Endodermal cell (in vitro differentiated cells): Measurements from ENCODE around the gene KCTD7. TPM values are rescaled to one million over a fixed set of nuclear protein-coding genes. Genes with fewer than 3 reads are reported as not detected.

Experiments used
- DNase-seq: peaks from one replicate; pipeline ENCODE4 v3.0.0-alpha.2; 2017
- H3K27ac ChIP-seq: 2 replicates; pipeline ENCODE4 v1.5.1; 2013; ENCODE audit warnings: mild to moderate bottlenecking, low read depth, low read length, moderate library complexity
- H3K27me3 ChIP-seq: 2 replicates; pipeline ENCODE4 v1.6.1; 2013; ENCODE audit warnings: mild to moderate bottlenecking, low read length, moderate library complexity; ENCODE audit not compliant: insufficient read depth, control insufficient read depth, poor library complexity, severe bottlenecking
- H3K36me3 ChIP-seq: 2 replicates; pipeline ENCODE4 v1.7.0; 2013; ENCODE audit warnings: mild to moderate bottlenecking, low read length, moderate library complexity; ENCODE audit not compliant: control insufficient read depth, insufficient read depth
- H3K4me1 ChIP-seq: one replicate; pipeline ENCODE4 v1.7.0; 2013; ENCODE audit warnings: low read length; ENCODE audit not compliant: control insufficient read depth, insufficient read depth
- H3K4me3 ChIP-seq: 2 replicates; pipeline ENCODE4 v1.5.1; 2013; ENCODE audit warnings: mild to moderate bottlenecking, low read length, moderate library complexity
- H3K9ac ChIP-seq: 2 replicates; pipeline ENCODE4 v1.6.1; 2013; ENCODE audit warnings: mild to moderate bottlenecking, low read length, moderate library complexity; ENCODE audit not compliant: poor library complexity, severe bottlenecking; ENCODE audit errors: extremely low read depth
- H3K9me3 ChIP-seq: 2 replicates; pipeline ENCODE4 v1.6.1; 2013; ENCODE audit warnings: mild to moderate bottlenecking, low read length, moderate library complexity; ENCODE audit not compliant: control insufficient read depth
- H3K27ac Mint-ChIP-seq: 2 replicates; pipeline ENCODE4 v1.8.0; 2020; ENCODE audit warnings: mixed read lengths
- H3K27me3 Mint-ChIP-seq: 2 replicates; pipeline ENCODE4 v1.8.0; 2021; ENCODE audit warnings: mild to moderate bottlenecking, mixed read lengths; ENCODE audit not compliant: insufficient read depth
- H3K36me3 Mint-ChIP-seq: 2 replicates; pipeline ENCODE4 v1.8.0; 2020; ENCODE audit warnings: low read depth, mixed read lengths
- H3K4me1 Mint-ChIP-seq: 2 replicates; pipeline ENCODE4 v1.8.0; 2020; ENCODE audit warnings: mixed read lengths
- H3K4me3 Mint-ChIP-seq: 2 replicates; pipeline ENCODE4 v1.8.0; 2020; ENCODE audit warnings: mild to moderate bottlenecking, moderate library complexity, mixed read lengths
- H3K9me3 Mint-ChIP-seq: 2 replicates; pipeline ENCODE4 v1.8.0; 2020; ENCODE audit warnings: mild to moderate bottlenecking, mixed read lengths
- WGBS, 2 experiments: methylation state at CpG; one replicate each; pipeline versions ENCODE4 v1.1.5 to v1.1.7; 2013; ENCODE audit warnings: missing lambda C conversion rate in 2 of 2, mixed read lengths in 1 of 2; ENCODE audit not compliant: insufficient coverage in 1 of 2, insufficient read length in 1 of 2; 5-methylcytosine and 5-hydroxymethylcytosine counted together
- total RNA-seq, 2 donors: library from RNA; stranded (reverse); fragmentation: NEBNext Ultra II Directional in 1 of 2; extraction: Animal tissue kit (Norgen Biotek cat#: 25700) in 1 of 2; gene quantifications; 2 replicates in 1 of 2; 3 replicates in 1 of 2; pipeline ENCODE4 v1.2.1, GENCODE V29; 2021
- TF ChIP-seq, protein P1 (sequence below): fragments of 200-600 bp; sonication (generic); conservative IDR thresholded peaks from 2 replicates; pipeline ENCODE4 v1.5.0; 2021; ENCODE audit warnings: antibody characterized with exemption, mild to moderate bottlenecking

The KCTD7 gene
- total RNA-seq, 2 donors from 2014 or later, result 13.1 to 15.6 TPM

DNA sequence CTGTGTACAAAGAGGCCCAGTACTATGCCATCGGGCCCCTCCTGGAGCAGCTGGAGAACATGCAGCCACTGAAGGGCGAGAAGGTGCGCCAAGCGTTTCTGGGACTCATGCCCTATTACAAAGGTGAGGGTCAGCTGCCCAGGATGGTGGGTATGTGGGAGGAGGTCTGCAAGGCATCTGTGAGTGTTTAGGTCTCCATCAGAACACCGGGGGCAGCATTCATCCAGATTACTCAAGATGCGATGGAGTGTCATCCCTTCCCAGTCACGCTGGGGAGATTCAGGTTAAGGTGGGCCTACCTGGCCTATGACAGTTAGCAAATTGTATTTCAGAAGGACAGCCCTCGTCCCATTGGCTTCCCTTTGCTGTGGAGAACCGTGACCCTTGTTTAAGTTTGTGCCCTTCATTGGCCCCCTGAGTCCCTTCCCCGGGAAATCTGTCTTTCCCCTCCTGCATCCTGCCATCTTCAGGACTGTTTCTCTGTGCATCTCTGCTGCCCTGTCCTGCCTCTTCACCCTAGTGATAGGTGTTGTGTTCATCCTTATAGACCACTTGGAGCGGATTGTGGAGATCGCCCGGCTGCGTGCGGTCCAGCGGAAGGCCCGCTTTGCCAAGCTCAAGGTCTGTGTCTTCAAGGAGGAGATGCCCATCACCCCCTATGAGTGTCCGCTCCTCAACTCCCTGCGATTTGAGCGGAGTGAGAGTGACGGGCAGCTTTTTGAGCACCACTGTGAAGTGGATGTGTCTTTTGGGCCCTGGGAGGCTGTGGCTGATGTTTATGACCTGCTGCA is 9.8 kb downstream of the KCTD7 start:
- Histone ChIP-seq H3K27ac (no peak overlapping the region), H3K9ac (no peak overlapping the region), H3K4me3 (no peak overlapping the region), H3K9me3 (no peaks in the 10 kb centered on the region), H3K36me3 (peaks cover 69% of the 10 kb centered on the region), H3K4me1 (peaks cover 9% of the 10 kb centered on the region), H3K27me3 (no peaks in the 10 kb centered on the region)
- Mint-ChIP-seq H3K27ac (no peak overlapping the region), H3K36me3 (peaks cover 57% of the 10 kb centered on the region), H3K9me3 (no peaks in the 10 kb centered on the region), H3K27me3 (no peaks in the 10 kb centered on the region), H3K4me3 (no peak overlapping the region), H3K4me1 (peaks cover 3% of the 10 kb centered on the region)
- TF ChIP-seq, protein P1, sequence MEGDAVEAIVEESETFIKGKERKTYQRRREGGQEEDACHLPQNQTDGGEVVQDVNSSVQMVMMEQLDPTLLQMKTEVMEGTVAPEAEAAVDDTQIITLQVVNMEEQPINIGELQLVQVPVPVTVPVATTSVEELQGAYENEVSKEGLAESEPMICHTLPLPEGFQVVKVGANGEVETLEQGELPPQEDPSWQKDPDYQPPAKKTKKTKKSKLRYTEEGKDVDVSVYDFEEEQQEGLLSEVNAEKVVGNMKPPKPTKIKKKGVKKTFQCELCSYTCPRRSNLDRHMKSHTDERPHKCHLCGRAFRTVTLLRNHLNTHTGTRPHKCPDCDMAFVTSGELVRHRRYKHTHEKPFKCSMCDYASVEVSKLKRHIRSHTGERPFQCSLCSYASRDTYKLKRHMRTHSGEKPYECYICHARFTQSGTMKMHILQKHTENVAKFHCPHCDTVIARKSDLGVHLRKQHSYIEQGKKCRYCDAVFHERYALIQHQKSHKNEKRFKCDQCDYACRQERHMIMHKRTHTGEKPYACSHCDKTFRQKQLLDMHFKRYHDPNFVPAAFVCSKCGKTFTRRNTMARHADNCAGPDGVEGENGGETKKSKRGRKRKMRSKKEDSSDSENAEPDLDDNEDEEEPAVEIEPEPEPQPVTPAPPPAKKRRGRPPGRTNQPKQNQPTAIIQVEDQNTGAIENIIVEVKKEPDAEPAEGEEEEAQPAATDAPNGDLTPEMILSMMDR, result peak; percentile 49
- no peak for DNase-seq
- WGBS, 2 experiments, result 95% methylated on average over 17 to 21 of the region's 21 CpGs

GRCh38 chr7:66639773-66640172 is 11.1 kb downstream of the KCTD7 start:
- Histone ChIP-seq H3K9me3 (no peaks in the 10 kb centered on the region), H3K36me3 (peaks cover 71% of the 10 kb centered on the region), H3K27ac (no peak overlapping the region), H3K9ac (no peak overlapping the region), H3K4me1 (peaks cover 9% of the 10 kb centered on the region), H3K27me3 (no peaks in the 10 kb centered on the region), H3K4me3 (no peak overlapping the region)
- H3K9me3 Mint-ChIP-seq, result no peaks in the 10 kb centered on the region
- TF ChIP-seq, protein P1, result no peak
- no peak overlapping the region for H3K4me3 Mint-ChIP-seq
- H3K27me3 Mint-ChIP-seq, result no peaks in the 10 kb centered on the region
- H3K27ac Mint-ChIP-seq, result no peak overlapping the region
- H3K36me3 Mint-ChIP-seq, result peaks cover 60% of the 10 kb centered on the region
- 76 to 81% methylated on average over 2 to 3 of the region's 3 CpGs for WGBS, 2 experiments
- H3K4me1 Mint-ChIP-seq, result peaks cover 3% of the 10 kb centered on the region
- no peak for DNase-seq

GRCh38 chr7:66640802-66641525 is 12.3 kb downstream of the KCTD7 start:
- no peak overlapping the region for H3K27ac ChIP-seq
- no peak overlapping the region for H3K9ac ChIP-seq
- H3K27me3 ChIP-seq, result no peaks in the 10 kb centered on the region
- H3K27ac Mint-ChIP-seq, result peak overlapping the region; percentile 44
- no peak for DNase-seq
- H3K9me3 Mint-ChIP-seq, result no peaks in the 10 kb centered on the region
- H3K36me3 ChIP-seq, result peaks cover 74% of the 10 kb centered on the region
- 94 to 95% methylated on average over 6 to 7 of the region's 7 CpGs for WGBS, 2 experiments
- H3K4me1 Mint-ChIP-seq, result peaks cover 3% of the 10 kb centered on the region
- no peak overlapping the region for H3K4me3 ChIP-seq
- H3K9me3 ChIP-seq, result no peaks in the 10 kb centered on the region
- no peak overlapping the region for H3K4me3 Mint-ChIP-seq
- TF ChIP-seq, protein P1, result no peak
- peaks cover 9% of the 10 kb centered on the region for H3K4me1 ChIP-seq
- peaks cover 68% of the 10 kb centered on the region for H3K36me3 Mint-ChIP-seq
- H3K27me3 Mint-ChIP-seq, result no peaks in the 10 kb centered on the region
